Karpas-422 (cell line): ENCODE results near the gene FAM76B. TPM values are rescaled to one million over a fixed set of nuclear protein-coding genes. Genes with fewer than 3 reads are reported as not detected.

ENCODE experiments used
- DNase-seq: peaks from one replicate; pipeline ENCODE4 v3.0.0-alpha.2; 2015
- H2AFZ ChIP-seq: fragments of 200-600 bp; sonication (generic); 2 replicates; pipeline ENCODE4 v1.6.1; 2014; ENCODE audit warnings: antibody characterized with exemption, low read length, mixed read lengths
- H3K27ac ChIP-seq: fragments of 200-600 bp; sonication (generic); 2 replicates; pipeline ENCODE4 v1.5.1; 2014; ENCODE audit warnings: mild to moderate bottlenecking, low read length, moderate library complexity
- H3K27me3 ChIP-seq: fragments of 200-600 bp; sonication (generic); 2 replicates; pipeline ENCODE4 v1.6.1; 2014; ENCODE audit warnings: low read length, mixed read lengths
- H3K36me3 ChIP-seq: fragments of 200-600 bp; sonication (generic); 2 replicates; pipeline ENCODE4 v1.6.1; 2014; ENCODE audit warnings: low read length, mixed read lengths; ENCODE audit not compliant: insufficient read depth
- H3K4me1 ChIP-seq: fragments of 200-600 bp; sonication (generic); 2 replicates; pipeline ENCODE4 v1.6.1; 2014; ENCODE audit warnings: mild to moderate bottlenecking, low read length, mixed read lengths
- H3K4me2 ChIP-seq: fragments of 200-600 bp; sonication (generic); 2 replicates; pipeline ENCODE4 v1.6.1; 2014; ENCODE audit warnings: low read length, low read depth, mild to moderate bottlenecking; ENCODE audit not compliant: poor library complexity, severe bottlenecking
- H3K4me3 ChIP-seq: fragments of 200-600 bp; sonication (generic); 2 replicates; pipeline ENCODE4 v1.5.1; 2014; ENCODE audit warnings: mild to moderate bottlenecking, antibody characterized with exemption, low read length, mixed read lengths
- H3K79me2 ChIP-seq: fragments of 200-600 bp; sonication (generic); 2 replicates; pipeline ENCODE4 v1.6.1; 2014; ENCODE audit warnings: mild to moderate bottlenecking, low read length, mixed read lengths
- H3K9ac ChIP-seq: fragments of 200-600 bp; sonication (generic); 2 replicates; pipeline ENCODE4 v1.6.0; 2014; ENCODE audit warnings: low read length
- H3K9me2 ChIP-seq: fragments of 200-600 bp; sonication (generic), shearing (Covaris generic); replicated peaks from 2 replicates; pipeline ENCODE4 v1.6.0; 2014; ENCODE audit warnings: mild to moderate bottlenecking, low read length, moderate library complexity; ENCODE audit not compliant: insufficient read depth
- H3K9me3 ChIP-seq: fragments of 300-700, 200-600 bp; sonication (generic); 2 replicates; pipeline ENCODE4 v1.6.1; 2014; ENCODE audit warnings: low read length, mixed read lengths
- H4K20me1 ChIP-seq: fragments of 200-600 bp; sonication (generic); 2 replicates; pipeline ENCODE4 v1.6.1; 2014; ENCODE audit warnings: mild to moderate bottlenecking, antibody characterized with exemption, low read length, low read depth; ENCODE audit not compliant: insufficient read depth
- total RNA-seq: library from RNA; depleted of rRNA; stranded (reverse); fragments of >200 nt; shearing (Covaris generic); gene quantifications from 2 replicates; pipeline ENCODE4 v1.2.3, GENCODE V29; 2014; ENCODE audit warnings: low replicate concordance

Gene FAM76B
- total RNA-seq, 1 experiment from 2014 or later, result 224 TPM

GRCh38 chr11:95734009-95734572 lies 55.5 kb downstream of the FAM76B start:
- no peak overlapping the region for H2AFZ ChIP-seq
- DNase-seq, result no peak
- H3K9ac ChIP-seq, result no peak overlapping the region
- no peak overlapping the region for H3K27ac ChIP-seq
- H3K9me3 ChIP-seq, result no peaks in the 10 kb centered on the region
- no peaks in the 10 kb centered on the region for H3K9me2 ChIP-seq
- H3K27me3 ChIP-seq, result no peaks in the 10 kb centered on the region
- H3K79me2 ChIP-seq, result no peaks in the 10 kb centered on the region
- no peak overlapping the region for H3K4me2 ChIP-seq
- no peaks in the 10 kb centered on the region for H4K20me1 ChIP-seq
- H3K36me3 ChIP-seq, result no peaks in the 10 kb centered on the region
- H3K4me3 ChIP-seq, result no peak overlapping the region
- H3K4me1 ChIP-seq, result no peaks in the 10 kb centered on the region

DNA sequence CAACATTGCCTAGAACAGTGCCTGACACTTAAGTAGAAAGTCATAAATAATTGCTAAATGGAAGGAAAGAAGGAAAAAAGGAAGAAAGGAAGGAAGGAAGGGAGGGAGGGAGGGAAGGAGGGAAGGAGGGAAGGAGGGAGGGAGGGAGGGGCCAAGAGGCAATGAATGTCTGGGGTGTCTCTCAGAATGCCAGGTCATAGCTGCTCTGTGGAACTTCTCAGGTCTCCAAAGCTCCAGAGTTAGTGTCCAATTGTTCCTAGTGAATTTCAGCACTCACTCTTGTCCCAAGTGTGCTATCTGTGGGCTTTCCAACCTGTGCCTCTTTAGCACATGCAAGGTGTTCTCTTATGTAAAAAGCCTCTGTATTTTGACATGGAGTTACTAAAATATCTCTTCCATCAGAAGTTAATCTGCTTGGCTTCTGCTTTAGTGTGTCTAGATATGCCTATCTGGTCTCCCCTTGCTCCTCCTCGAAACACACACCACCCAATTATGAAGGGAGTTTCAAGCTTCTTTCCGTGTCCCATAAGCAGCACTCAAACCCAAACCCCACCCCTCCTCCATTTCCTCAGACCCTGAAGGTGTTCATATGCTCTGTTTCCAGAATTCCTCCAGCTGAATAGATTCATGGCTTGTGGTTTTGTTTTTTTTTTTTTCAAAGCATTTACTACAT lies 56.5 kb downstream of the FAM76B start:
- no peak overlapping the region for H2AFZ ChIP-seq
- DNase-seq, result no peak
- no peaks in the 10 kb centered on the region for H3K9me3 ChIP-seq
- H3K36me3 ChIP-seq, result no peaks in the 10 kb centered on the region
- H3K9ac ChIP-seq, result no peak overlapping the region
- H3K4me3 ChIP-seq, result no peak overlapping the region
- H3K9me2 ChIP-seq, result no peaks in the 10 kb centered on the region
- no peaks in the 10 kb centered on the region for H3K4me1 ChIP-seq
- H3K4me2 ChIP-seq, result no peak overlapping the region
- H3K79me2 ChIP-seq, result no peaks in the 10 kb centered on the region
- H4K20me1 ChIP-seq, result no peaks in the 10 kb centered on the region
- H3K27me3 ChIP-seq, result no peaks in the 10 kb centered on the region
- no peak overlapping the region for H3K27ac ChIP-seq

DNA sequence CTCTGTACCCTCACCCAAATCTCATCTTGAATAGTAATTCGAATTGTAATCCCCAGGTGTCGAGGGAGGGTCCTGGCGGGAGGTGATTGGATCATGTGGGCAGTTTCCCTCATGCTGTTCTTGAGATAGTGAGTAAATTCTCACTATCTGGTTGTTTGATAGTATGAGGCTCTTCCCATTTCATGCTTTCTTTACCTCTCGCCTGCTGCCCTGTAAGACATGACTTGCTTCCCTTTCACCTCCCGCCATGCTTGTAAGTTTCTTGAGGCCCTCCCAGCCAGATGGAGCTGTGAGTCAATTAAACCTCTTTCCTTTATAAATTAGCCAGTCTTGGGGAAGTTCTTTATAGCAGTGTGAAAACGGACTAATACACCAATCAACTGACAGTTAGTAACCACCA lies 60.1 kb downstream of the FAM76B start:
- H3K36me3 ChIP-seq, result no peaks in the 10 kb centered on the region
- H3K4me1 ChIP-seq, result no peaks in the 10 kb centered on the region
- DNase-seq, result no peak
- no peaks in the 10 kb centered on the region for H3K27me3 ChIP-seq
- H4K20me1 ChIP-seq, result no peaks in the 10 kb centered on the region
- no peaks in the 10 kb centered on the region for H3K79me2 ChIP-seq
- no peaks in the 10 kb centered on the region for H3K9me2 ChIP-seq
- no peak overlapping the region for H3K27ac ChIP-seq
- H2AFZ ChIP-seq, result no peak overlapping the region
- H3K9ac ChIP-seq, result no peak overlapping the region
- H3K9me3 ChIP-seq, result no peaks in the 10 kb centered on the region
- H3K4me3 ChIP-seq, result no peak overlapping the region
- no peak overlapping the region for H3K4me2 ChIP-seq

DNA sequence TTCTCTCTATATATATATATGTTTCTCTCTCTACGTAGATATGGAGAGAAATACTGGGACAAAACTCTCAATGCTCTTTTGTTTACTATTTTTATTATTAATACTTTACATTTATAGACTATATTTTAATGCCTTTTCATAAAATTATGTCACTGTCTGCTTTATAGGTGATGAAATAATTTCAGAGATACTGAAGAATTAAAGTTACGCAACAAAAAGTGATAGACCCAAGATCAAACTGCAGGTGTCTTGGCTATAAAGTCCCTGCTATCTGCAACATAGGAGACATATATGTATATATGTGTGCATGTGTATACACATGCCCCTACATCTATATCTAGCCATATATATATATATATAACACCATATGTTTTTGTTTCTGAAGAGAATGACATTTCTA lies 60.8 kb downstream of the FAM76B start:
- DNase-seq, result no peak
- Histone ChIP-seq H3K9me2 (no peaks in the 10 kb centered on the region), H3K4me3 (no peak overlapping the region), H3K9me3 (no peaks in the 10 kb centered on the region), H3K27me3 (no peaks in the 10 kb centered on the region), H3K36me3 (no peaks in the 10 kb centered on the region), H3K4me2 (no peak overlapping the region), H4K20me1 (no peaks in the 10 kb centered on the region), H3K4me1 (no peaks in the 10 kb centered on the region), H3K9ac (no peak overlapping the region), H2AFZ (no peak overlapping the region), H3K27ac (no peak overlapping the region), H3K79me2 (no peaks in the 10 kb centered on the region)

DNA sequence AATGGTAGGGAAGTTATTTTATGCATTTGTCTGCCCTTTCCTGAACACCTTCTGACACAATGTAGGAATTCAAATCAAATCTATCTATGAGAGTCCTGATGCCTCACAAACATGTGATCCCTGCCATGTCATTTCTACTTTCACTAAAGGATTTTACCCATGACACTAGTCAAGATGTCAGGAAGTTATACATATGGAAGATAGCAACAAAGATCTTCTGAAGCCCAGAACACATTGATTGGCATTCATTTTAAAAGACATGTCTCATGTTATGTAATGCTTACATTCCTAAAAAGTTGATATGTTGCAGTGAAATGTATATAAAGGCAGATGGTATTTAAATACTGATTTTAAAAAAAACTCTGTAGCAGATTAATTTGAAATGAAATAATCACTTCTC lies 61.5 kb downstream of the FAM76B start:
- Histone ChIP-seq H3K4me3 (no peak overlapping the region), H4K20me1 (no peaks in the 10 kb centered on the region), H3K79me2 (no peaks in the 10 kb centered on the region), H3K27ac (no peak overlapping the region), H3K36me3 (no peaks in the 10 kb centered on the region), H3K9ac (no peak overlapping the region), H2AFZ (no peak overlapping the region), H3K27me3 (no peaks in the 10 kb centered on the region), H3K4me2 (no peak overlapping the region), H3K9me2 (no peaks in the 10 kb centered on the region), H3K4me1 (no peaks in the 10 kb centered on the region), H3K9me3 (no peaks in the 10 kb centered on the region)
- DNase-seq, result no peak

GRCh38 chr11:95727620-95728019 lies 62.0 kb downstream of the FAM76B start:
- Histone ChIP-seq H2AFZ (no peak overlapping the region), H3K4me2 (no peak overlapping the region), H3K9me3 (no peaks in the 10 kb centered on the region), H3K27ac (no peak overlapping the region), H3K4me3 (no peak overlapping the region), H3K9ac (no peak overlapping the region), H3K27me3 (no peaks in the 10 kb centered on the region), H3K4me1 (no peaks in the 10 kb centered on the region), H3K36me3 (no peaks in the 10 kb centered on the region), H3K9me2 (no peaks in the 10 kb centered on the region), H3K79me2 (no peaks in the 10 kb centered on the region), H4K20me1 (no peaks in the 10 kb centered on the region)
- no peak for DNase-seq

DNA sequence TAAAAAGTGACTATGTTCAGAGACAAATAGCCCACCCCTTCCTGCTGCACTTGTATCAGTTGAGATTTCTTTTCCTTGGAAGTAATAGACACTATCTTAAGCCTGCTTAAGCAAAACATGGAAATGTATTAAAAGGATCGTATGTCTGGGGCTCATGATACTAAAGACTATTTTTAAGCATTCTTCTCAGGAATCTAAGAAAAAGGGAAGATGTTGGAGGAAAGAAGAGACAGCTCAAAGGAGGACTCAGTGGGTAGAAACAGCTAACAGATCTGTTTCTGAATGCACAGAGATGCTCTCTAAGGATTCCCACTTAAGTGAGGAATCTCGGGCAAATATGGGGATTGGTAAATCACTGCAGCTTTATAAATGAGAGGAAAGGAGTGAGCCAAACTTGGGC lies 62.5 kb downstream of the FAM76B start:
- H3K9me3 ChIP-seq, result no peaks in the 10 kb centered on the region
- H3K27me3 ChIP-seq, result no peaks in the 10 kb centered on the region
- H3K79me2 ChIP-seq, result no peaks in the 10 kb centered on the region
- H3K36me3 ChIP-seq, result no peaks in the 10 kb centered on the region
- no peaks in the 10 kb centered on the region for H4K20me1 ChIP-seq
- DNase-seq, result no peak
- no peak overlapping the region for H2AFZ ChIP-seq
- no peaks in the 10 kb centered on the region for H3K9me2 ChIP-seq
- H3K4me3 ChIP-seq, result no peak overlapping the region
- H3K4me2 ChIP-seq, result no peak overlapping the region
- H3K9ac ChIP-seq, result no peak overlapping the region
- H3K4me1 ChIP-seq, result no peaks in the 10 kb centered on the region
- no peak overlapping the region for H3K27ac ChIP-seq

DNA sequence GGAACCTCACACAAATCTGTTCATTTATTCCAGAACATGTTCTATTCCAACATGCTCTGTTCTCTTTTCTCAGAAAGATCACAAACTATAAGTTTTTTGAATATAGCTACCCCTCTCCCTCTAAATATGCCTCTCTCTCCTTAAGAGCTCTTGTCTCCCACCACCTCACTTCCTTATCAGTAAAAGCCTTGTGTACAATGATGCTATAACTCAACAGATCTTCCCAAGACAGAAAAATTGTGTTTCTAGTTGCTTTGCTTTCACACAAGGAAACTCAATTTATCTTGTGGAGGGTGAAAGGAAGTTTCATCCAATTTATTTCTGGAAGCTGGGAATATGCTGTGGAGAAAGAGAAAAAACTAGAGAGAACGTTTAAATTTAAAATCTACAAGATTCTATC lies 64.4 kb downstream of the FAM76B start:
- H2AFZ ChIP-seq, result no peak overlapping the region
- H3K27me3 ChIP-seq, result no peaks in the 10 kb centered on the region
- H3K4me3 ChIP-seq, result no peak overlapping the region
- H3K9me2 ChIP-seq, result no peaks in the 10 kb centered on the region
- no peaks in the 10 kb centered on the region for H3K36me3 ChIP-seq
- H4K20me1 ChIP-seq, result no peaks in the 10 kb centered on the region
- no peak overlapping the region for H3K27ac ChIP-seq
- H3K9ac ChIP-seq, result no peak overlapping the region
- no peak overlapping the region for H3K4me2 ChIP-seq
- no peaks in the 10 kb centered on the region for H3K4me1 ChIP-seq
- no peaks in the 10 kb centered on the region for H3K79me2 ChIP-seq
- no peaks in the 10 kb centered on the region for H3K9me3 ChIP-seq
- DNase-seq, result no peak
